K562 (cell line): Measurements from ENCODE around the gene ACTR3. TPM values are rescaled to one million over a fixed set of nuclear protein-coding genes. Genes with fewer than 3 reads are reported as not detected.

Source experiments
- ATF3 ChIP-seq, 2 experiments: fragments of 450-650 bp in 1 of 2; sonication (generic) in 1 of 2; formaldehyde crosslinking in 1 of 2; IDR thresholded peaks in 1 of 2; conservative IDR thresholded peaks in 1 of 2; 2 replicates each; pipeline versions ENCODE4 v1.6.1 to v1.8.1; 2016 to 2023; ENCODE audit warnings: mild to moderate bottlenecking in 2 of 2, moderate library complexity in 2 of 2, inconsistent platforms in 1 of 2, missing genetic modification reagents in 1 of 2
- CBX3 ChIP-seq, 2 experiments: IDR thresholded peaks; 1 replicate in 1 of 2; 2 replicates in 1 of 2; pipeline ENCODE4 v1.6.1; 2012; ENCODE audit warnings: inconsistent platforms in 2 of 2, low read length in 2 of 2, borderline replicate concordance in 1 of 2, control low read depth in 1 of 2
- ETS2 ChIP-seq: IDR thresholded peaks from 2 replicates; pipeline ENCODE4 v1.6.1; 2016; ENCODE audit warnings: borderline replicate concordance, missing genetic modification characterization, mild to moderate bottlenecking, moderate library complexity, missing compliant biosample characterization; ENCODE audit not compliant: poor library complexity, severe bottlenecking
- FOSL1 ChIP-seq: fragments of 200-800 bp; sonication (Bioruptor generic); conservative IDR thresholded peaks from 2 replicates; pipeline ENCODE4 v1.6.1; 2016; ENCODE audit warnings: missing genetic modification characterization, missing compliant biosample characterization
- FOXM1 ChIP-seq, 2 experiments: fragments of 450-650 bp in 1 of 2; sonication (generic) in 1 of 2; formaldehyde crosslinking in 1 of 2; IDR thresholded peaks; 2 replicates each; pipeline versions ENCODE4 v1.6.1 to v1.9.0; 2017 to 2022; ENCODE audit warnings: low read depth in 2 of 2, mild to moderate bottlenecking in 2 of 2, missing genetic modification reagents in 1 of 2, moderate library complexity in 1 of 2
- JUN ChIP-seq, 2 experiments: sonication (generic) in 1 of 2; formaldehyde crosslinking in 1 of 2; IDR thresholded peaks; 2 replicates each; pipeline versions ENCODE4 v1.6.1 to v1.8.0; 2012 to 2022; ENCODE audit warnings: borderline replicate concordance in 2 of 2, mild to moderate bottlenecking in 2 of 2, improper control_type of control experiment in 1 of 2, low read depth in 1 of 2, low read length in 1 of 2, missing genetic modification reagents in 1 of 2
- MGA ChIP-seq: fragments of 450-650 bp; IDR thresholded peaks from 2 replicates; pipeline ENCODE4 v1.6.1; 2016; ENCODE audit warnings: mild to moderate bottlenecking, moderate library complexity
- POLR2H ChIP-seq: IDR thresholded peaks from 2 replicates; pipeline ENCODE4 v1.6.1; 2016; ENCODE audit warnings: missing genetic modification characterization, low read depth, mild to moderate bottlenecking, control low read depth, missing compliant biosample characterization, moderate library complexity
- USF1 ChIP-seq: sonication (generic); formaldehyde crosslinking; IDR thresholded peaks from 2 replicates; pipeline ENCODE4 v1.9.0; 2022; ENCODE audit warnings: mild to moderate bottlenecking, missing genetic modification reagents
- USF2 ChIP-seq: sonication (generic); formaldehyde crosslinking; IDR thresholded peaks from 2 replicates; pipeline ENCODE4 v1.5.0; 2020; ENCODE audit warnings: missing genetic modification reagents
- ZNF121 ChIP-seq: sonication (generic); formaldehyde crosslinking; conservative IDR thresholded peaks from 2 replicates; pipeline ENCODE4 v1.8.0; 2022; ENCODE audit warnings: missing genetic modification reagents
- polyA plus RNA-seq, 8 experiments: library from polyadenylated mRNA; depleted of rRNA in 4 of 8; stranded (reverse) in 5 of 8; unstranded in 3 of 8; fragments of >200 nt; fragmentation: Nextera tagmentation in 2 of 8; fragmentation: Illumina TruSeq in 1 of 8; extraction: Ambion mirVana in 2 of 8; extraction: Trizol in 1 of 8; gene quantifications; 2 replicates each; pipeline versions ENCODE4 v1.2.1 to v1.2.3, GENCODE V29; 2011 to 2014; ENCODE audit warnings: inconsistent platforms in 1 of 8, missing spikeins in 1 of 8
- total RNA-seq, 7 experiments: library from RNA; depleted of rRNA in 6 of 7; stranded (reverse); fragments of >200 nt in 6 of 7; fragmentation: Illumina TruSeq in 2 of 7; extraction: Trizol in 2 of 7; gene quantifications; 2 replicates each; pipeline versions ENCODE4 v1.2.1 to v1.2.3, GENCODE V29; 2011 to 2021; ENCODE audit warnings: low replicate concordance in 1 of 7

Gene ACTR3
- total and polyA plus RNA-seq, 9 of the 15 experiments (the other 6 are each of a cell fraction or from before 2014, with no cell fraction given), result 49.0 to 354 (median 249) TPM

- TF ChIP-seq USF2 (CRISPR knock-in tag) (peak; percentile 36; the same call in 1 of the 2 replicates), ETS2 (no peak), POLR2H (tag) (no peak), MGA (peak; percentile 51), FOSL1 (tag) (peak; percentile 26; the same call in 1 of the 2 replicates), FOXM1 (IDR thresholded peaks at IDR 0.05; ENCODE audit: low read depth) (no peak), FOXM1 (CRISPR knock-in tag; IDR thresholded peaks at IDR 0.05; ENCODE audit: low read depth) (no peak), CBX3 (IDR thresholded peaks at IDR 0.05; ENCODE audit: borderline replicate concordance in 1 of 2, low read length in 2 of 2) (no peak), ATF3 (IDR thresholded peaks at IDR 0.05) (peak; percentile 78), ATF3 (CRISPR knock-in tag; conservative IDR thresholded peaks at IDR 0.05) (no peak), JUN (IDR thresholded peaks at IDR 0.05; ENCODE audit: borderline replicate concordance, low read depth, low read length) (peak; percentile 70; the same call in 1 of the 2 replicates), JUN (CRISPR knock-in tag; IDR thresholded peaks at IDR 0.05; ENCODE audit: borderline replicate concordance) (no peak), ZNF121 (no peak), USF1 (CRISPR knock-in tag) (peak; percentile 43)
These were observed 42.7 kb upstream of the ACTR3 start (continued) for GRCh38 chr2:113847144-113847543.
